Lower leg skin (tissue), 4 donors: Measurements from ENCODE around the gene APOL6. TPM values are rescaled to one million over a fixed set of nuclear protein-coding genes. Genes with fewer than 3 reads are reported as not detected.
"Not testable (repeated sequence)": the region's sequence is repeated elsewhere in the genome, so short reads cannot be mapped to it uniquely, and the experiment has no call there.

Experiments
- DNase-seq, 2 donors: peaks; one replicate each; pipeline ENCODE4 v3.0.0-alpha.2; 2019; ENCODE audit warnings: low spot score in 2 of 2
- H3K4me3 ChIP-seq: fragments of 200-600 bp; sonication (generic); 2 replicates; pipeline ENCODE4 v1.5.1; 2017; ENCODE audit warnings: mild to moderate bottlenecking, low read depth; ENCODE audit not compliant: poor library complexity, severe bottlenecking
- POLR2A ChIP-seq, 2 donors: fragments of 450-650 bp; IDR thresholded peaks; one replicate each; pipeline ENCODE4 v1.6.1; 2016 to 2017; ENCODE audit warnings: antibody characterized with exemption in 2 of 2, mild to moderate bottlenecking in 1 of 2, moderate library complexity in 1 of 2
- WGBS, 2 donors: methylation state at CpG; one replicate each; pipeline ENCODE4 v1.1.5; 2018; 5-methylcytosine and 5-hydroxymethylcytosine counted together
- intact Hi-C: fragments of 100-400 bp; cut with DNase I; formaldehyde crosslinking; loops from one replicate; pipeline ENCODE4 v1.15.0; 2023; ENCODE audit warnings: low total_unique reads
- total RNA-seq, 4 donors: library from RNA; depleted of rRNA; stranded (reverse); fragments of >200 nt; gene quantifications; one replicate each; pipeline ENCODE4 v1.1.0, GENCODE V29; 2016
- TF ChIP-seq, protein P1 (sequence below), 3 donors: fragments of 450-650 bp; IDR thresholded peaks; one replicate each; pipeline ENCODE4 v1.5.1; 2016; ENCODE audit warnings: antibody characterized with exemption in 3 of 3, mild to moderate bottlenecking in 3 of 3, moderate library complexity in 2 of 3

Gene APOL6
- total RNA-seq, 4 donors from 2014 or later = 3.0 to 3.9 (median 3.8) TPM

DNA sequence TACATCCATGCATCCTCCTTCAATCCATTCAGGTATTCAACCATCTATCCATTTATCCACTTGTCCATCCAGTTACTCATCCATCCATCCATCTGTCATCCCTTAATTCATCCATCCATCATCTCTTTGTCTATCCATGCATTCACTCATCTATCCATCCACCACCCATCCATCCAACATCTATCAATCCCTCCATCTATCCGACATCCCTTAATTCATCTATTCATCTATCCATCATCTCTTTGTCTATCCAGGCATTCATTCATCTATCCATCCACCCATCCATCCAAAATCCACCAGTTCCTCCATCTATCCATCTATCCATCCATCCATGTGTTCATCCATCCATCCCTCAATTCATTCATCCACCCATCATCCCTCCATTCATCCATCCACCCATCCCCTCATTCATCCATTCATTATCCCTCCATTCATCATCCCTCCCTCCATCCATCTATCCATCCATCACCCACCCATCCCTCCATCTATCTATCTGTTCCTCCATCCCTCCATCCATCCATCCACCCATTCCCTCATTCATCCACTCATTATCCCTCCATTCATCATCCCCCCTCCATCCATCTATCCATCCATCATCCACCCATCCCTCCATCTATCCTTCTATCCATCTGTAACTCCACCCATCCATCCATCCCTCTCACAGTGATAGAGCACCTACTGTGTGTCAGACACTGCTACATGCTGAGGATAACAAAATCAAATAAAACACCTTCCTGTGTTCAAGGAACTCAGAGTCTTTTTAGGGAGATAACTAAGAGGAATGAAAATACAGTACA is 29.6 kb upstream of the APOL6 start:
- no peak for DNase-seq
- intact Hi-C loops = no loop called here
- TF ChIP-seq POLR2A (IDR thresholded peaks at IDR 0.05) = no peak
- TF ChIP-seq, protein P1, sequence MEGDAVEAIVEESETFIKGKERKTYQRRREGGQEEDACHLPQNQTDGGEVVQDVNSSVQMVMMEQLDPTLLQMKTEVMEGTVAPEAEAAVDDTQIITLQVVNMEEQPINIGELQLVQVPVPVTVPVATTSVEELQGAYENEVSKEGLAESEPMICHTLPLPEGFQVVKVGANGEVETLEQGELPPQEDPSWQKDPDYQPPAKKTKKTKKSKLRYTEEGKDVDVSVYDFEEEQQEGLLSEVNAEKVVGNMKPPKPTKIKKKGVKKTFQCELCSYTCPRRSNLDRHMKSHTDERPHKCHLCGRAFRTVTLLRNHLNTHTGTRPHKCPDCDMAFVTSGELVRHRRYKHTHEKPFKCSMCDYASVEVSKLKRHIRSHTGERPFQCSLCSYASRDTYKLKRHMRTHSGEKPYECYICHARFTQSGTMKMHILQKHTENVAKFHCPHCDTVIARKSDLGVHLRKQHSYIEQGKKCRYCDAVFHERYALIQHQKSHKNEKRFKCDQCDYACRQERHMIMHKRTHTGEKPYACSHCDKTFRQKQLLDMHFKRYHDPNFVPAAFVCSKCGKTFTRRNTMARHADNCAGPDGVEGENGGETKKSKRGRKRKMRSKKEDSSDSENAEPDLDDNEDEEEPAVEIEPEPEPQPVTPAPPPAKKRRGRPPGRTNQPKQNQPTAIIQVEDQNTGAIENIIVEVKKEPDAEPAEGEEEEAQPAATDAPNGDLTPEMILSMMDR (IDR thresholded peaks at IDR 0.05) = no peak
- H3K4me3 ChIP-seq = no peak overlapping the region
- 94 to 97% methylated on average over 1 of the region's 1 CpG for WGBS, 2 donors

DNA sequence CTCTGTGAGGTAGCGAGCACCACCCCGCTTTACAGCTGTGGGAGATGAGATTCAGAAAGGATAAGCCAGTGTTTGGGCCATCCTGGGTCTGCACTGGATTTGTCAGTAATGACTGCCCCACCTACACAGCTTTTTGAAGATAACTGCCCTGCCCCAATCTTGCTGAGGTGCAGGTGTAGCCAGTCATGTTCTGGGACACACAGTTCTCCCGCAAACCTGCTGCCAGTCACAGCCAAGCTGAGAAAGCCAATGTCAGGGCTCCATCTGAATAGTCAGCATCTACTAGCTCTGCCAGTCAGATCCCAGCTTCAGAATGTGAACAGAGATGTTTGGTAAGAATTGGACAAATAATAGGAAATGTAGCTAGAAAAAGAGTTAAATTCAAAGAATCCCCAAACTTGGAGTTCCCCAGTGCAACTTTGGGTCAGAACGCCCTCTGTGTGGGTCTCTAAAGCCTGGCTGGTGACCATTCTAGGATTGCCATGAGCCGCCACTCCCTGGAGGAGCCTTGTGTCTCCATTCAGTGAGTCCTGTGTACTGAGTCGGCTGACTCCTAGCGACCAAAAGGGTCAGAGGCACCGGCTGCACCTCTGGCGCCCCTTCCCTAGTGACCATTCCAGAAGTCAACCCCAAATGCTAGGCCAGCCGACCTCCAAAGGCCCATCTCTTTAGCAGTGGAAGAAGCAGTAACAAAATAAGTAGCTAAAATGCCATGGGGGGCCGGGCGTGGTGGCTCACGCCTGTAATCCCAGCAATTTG is 28.7 kb upstream of the APOL6 start:
- intact Hi-C loops = no loop called here
- no peak overlapping the region for H3K4me3 ChIP-seq
- TF ChIP-seq, protein P1 (IDR thresholded peaks at IDR 0.05) = no peak
- TF ChIP-seq POLR2A (IDR thresholded peaks at IDR 0.05) = no peak
- no peak for DNase-seq
- 87 to 91% methylated on average over 13 of the region's 13 CpGs for WGBS, 2 donors

DNA sequence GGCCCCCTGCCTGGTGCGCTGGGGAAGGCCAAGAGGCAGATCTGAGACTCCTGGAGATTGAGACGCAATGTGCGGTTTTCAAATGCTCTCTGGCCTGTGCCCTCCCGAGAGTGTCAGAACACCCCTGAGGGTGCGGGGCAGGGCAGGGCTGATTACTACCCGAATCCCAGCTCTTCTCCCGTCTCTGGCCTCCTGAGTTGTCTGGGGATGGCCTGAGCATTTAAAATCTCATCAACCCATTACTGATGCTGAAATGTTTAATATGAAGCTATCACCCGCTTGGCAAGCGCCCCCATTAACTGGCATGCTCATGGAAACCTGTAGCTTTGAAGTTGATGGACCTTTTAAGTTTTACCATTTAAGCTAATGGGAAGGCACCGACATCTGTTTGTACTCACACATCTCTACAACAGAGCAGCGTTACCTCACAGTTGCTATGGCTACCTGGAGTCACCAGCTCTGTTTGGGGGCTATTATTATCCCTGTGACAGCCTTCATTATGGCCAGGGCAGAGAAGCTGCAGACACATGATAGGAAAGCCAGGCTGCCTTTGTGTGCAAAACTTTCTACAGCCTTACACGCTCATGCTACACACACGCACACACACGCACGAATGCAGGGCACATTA is 27.5 kb upstream of the APOL6 start:
- DNase-seq = no peak
- TF ChIP-seq, protein P1 (IDR thresholded peaks at IDR 0.05) = no peak
- TF ChIP-seq POLR2A (IDR thresholded peaks at IDR 0.05) = no peak

DNA sequence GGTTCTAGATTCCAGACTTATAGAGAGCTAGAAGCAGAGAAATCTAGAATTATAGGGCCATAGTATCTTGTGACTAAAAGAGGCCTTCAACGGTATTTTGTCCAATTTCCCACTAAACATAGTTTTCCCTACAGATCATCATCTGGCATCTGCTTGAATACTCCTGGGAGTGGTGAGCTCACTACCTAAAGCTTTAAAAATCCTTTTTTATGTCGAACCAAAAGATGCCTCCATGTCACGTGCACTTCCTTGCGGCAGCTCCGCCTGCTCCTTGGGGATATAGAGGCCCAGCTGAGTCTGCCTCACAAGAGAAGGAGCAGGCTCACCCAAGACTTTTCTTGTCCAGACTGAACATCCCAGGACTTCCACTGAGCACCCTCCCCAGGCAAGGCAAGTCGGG is 26.8 kb upstream of the APOL6 start:
- intact Hi-C loops = no loop called here
- no peak for DNase-seq
- no peak for TF ChIP-seq POLR2A (IDR thresholded peaks at IDR 0.05)
- TF ChIP-seq, protein P1 (IDR thresholded peaks at IDR 0.05) = no peak
- WGBS, 2 donors = 73 to 78% methylated on average over 6 of the region's 6 CpGs
- H3K4me3 ChIP-seq = no peak overlapping the region

More for the DNA sequence above, 27.5 kb upstream of the APOL6 start:
- no peak overlapping the region for H3K4me3 ChIP-seq
- intact Hi-C loops = no loop called here
- 76 to 82% methylated on average over 15 of the region's 15 CpGs for WGBS, 2 donors

DNA sequence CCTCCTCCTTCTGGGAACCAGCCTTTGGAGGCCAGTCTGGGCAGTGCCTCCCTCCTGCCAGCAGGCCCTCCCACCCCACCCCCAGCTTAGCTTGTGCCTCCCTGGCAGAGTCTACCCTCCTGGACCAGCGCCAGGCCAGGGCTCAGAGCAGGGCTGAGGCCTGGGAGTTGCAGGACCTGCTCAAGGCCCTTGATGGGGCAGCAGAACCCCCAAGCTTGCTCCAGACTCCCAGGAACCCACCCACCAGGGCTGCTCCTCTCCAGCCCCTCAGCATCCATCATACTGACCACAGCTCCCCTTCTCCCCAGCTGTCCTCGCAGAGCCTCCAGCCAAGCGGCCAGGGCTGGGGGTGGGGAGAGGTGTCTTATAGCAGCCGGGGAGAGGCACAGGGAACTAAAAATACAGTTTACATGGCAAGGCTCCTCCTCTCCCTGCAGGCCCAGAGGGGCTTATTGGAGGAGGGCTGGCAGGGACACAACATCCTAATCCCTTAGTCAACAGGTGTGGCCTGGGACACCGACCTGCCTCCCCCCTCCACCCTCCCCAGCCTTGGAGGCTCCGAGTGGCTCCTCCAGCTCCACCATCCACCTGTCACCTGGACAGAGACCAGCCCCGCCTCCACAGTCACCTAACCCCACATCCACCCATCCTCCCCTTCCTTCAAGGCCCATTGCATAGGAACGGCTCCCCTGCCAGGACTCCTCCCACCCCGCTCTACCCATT is 25.9 kb upstream of the APOL6 start:
- intact Hi-C loops = no loop called here
- no peak for TF ChIP-seq POLR2A (IDR thresholded peaks at IDR 0.05)
- TF ChIP-seq, protein P1 (IDR thresholded peaks at IDR 0.05) = no peak
- 60 to 61% methylated on average over 9 of the region's 9 CpGs for WGBS, 2 donors
- DNase-seq = peak; percentile 44 to 90
- H3K4me3 ChIP-seq = no peak overlapping the region

DNA sequence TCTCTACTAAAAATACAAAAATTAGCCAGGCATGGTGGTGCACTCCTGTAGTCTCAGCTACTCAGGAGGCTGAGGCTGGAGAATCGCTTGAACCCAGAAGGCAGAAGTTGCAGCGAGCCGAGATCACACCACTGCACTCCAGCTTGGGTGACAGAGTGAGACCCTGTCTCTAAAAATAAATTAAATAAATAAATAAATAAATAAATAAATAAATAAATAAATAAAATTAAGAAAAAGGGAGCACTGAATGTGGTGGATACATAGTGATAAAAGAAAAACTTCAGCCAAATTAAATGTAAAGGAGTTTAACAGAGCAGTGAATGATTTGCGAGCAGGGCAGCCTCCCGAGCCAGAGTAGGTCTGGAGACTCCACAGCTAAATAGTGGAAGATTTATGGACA is 24.4 kb upstream of the APOL6 start:
- intact Hi-C loops, DNase-seq, H3K4me3 ChIP-seq: not testable (repeated sequence)
- WGBS, 2 donors = 90 to 95% methylated on average over 5 of the region's 5 CpGs
